ENCODE measurements around the gene C19orf44.
"Not testable (repeated sequence)": the region's sequence is repeated elsewhere in the genome, so short reads cannot be mapped to it uniquely, and the experiment has no call there.

C19orf44 gene

DNA sequence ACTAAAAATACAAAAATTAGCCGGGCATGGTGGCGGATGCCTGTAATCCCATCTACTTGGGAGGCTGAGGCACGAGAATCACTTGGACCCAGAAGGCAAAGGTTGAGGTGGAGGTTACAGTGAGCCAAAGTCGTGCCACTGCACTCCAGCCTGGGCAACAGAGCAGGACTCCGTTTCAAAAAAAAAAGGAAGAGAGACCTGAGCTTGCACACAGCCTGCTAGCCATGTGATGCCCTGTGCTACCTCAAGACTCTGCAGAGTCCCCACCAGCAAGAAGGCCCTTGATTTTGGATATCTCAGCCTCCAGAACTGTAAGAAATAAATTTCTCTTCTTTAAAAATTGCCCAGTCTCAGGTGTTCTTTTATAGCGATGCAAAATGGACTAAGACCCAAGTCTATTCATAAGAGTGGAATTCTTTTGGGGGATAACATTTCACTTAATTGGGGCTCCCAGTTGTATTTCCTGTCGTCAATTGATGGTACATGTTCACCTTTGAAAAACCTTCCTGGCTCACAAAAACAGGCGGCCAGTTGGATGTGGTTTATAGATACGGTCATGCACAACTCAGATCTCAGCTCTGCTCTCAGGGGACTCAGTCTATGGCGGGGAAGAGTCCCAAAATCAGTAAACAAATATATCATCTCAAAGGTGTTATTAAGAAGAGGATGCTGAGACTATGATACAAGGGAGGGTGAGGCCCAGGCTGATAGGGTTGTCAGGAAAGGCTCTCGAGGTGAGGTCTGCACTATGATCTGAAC lies 48.5 kb downstream of the C19orf44 start:
- TF ChIP-seq, protein P1, sequence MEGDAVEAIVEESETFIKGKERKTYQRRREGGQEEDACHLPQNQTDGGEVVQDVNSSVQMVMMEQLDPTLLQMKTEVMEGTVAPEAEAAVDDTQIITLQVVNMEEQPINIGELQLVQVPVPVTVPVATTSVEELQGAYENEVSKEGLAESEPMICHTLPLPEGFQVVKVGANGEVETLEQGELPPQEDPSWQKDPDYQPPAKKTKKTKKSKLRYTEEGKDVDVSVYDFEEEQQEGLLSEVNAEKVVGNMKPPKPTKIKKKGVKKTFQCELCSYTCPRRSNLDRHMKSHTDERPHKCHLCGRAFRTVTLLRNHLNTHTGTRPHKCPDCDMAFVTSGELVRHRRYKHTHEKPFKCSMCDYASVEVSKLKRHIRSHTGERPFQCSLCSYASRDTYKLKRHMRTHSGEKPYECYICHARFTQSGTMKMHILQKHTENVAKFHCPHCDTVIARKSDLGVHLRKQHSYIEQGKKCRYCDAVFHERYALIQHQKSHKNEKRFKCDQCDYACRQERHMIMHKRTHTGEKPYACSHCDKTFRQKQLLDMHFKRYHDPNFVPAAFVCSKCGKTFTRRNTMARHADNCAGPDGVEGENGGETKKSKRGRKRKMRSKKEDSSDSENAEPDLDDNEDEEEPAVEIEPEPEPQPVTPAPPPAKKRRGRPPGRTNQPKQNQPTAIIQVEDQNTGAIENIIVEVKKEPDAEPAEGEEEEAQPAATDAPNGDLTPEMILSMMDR (conservative IDR thresholded peaks at IDR 0.05) = no peak
- TF ChIP-seq ZFX (IDR thresholded peaks at IDR 0.05) = no peak
- H3K27ac ChIP-seq = no peak overlapping the region

DNA sequence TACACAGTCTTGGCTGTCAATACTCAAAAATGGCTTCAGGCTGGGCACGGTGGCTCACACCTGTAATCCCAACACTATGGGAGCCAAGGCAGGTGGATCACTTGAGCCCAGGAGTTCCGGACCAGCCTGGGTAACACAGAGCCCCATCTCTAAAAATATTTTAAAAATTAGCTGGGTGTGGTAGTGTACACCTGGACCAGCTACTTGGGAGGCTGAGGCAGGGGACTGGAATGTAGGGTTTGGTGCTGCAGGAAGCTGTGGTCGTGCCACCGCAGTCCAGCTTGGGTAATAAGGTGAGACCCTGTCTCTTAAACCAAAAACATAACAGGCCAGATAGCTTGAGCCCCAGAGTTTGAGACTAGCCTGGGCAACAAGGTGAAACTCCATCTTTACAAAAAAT lies 52.8 kb downstream of the C19orf44 start:
- TF ChIP-seq, protein P1 (conservative IDR thresholded peaks at IDR 0.05) = no peak
- no peak for TF ChIP-seq ZFX (IDR thresholded peaks at IDR 0.05)
- H3K27ac ChIP-seq = no peak overlapping the region

DNA sequence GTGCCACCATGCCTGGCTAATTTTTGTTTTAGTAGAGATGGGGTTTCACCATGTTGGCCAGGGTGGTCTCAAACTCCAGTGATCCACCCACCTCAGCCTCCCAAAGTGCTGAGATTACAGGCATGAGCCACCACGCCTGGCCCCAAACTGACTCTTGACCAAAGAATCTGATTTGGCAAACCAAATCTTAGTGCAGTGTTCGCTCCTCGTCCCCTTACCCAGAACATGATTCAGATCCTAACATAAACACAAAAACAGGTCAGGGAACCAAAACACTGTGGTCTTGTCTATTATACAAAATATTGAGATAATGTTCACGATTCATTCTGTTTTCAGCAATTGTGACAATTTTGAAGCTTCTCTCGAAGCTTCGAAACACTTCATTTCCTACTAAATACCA lies 55.7 kb downstream of the C19orf44 start:
- not testable (repeated sequence) for H3K27ac ChIP-seq

DNA sequence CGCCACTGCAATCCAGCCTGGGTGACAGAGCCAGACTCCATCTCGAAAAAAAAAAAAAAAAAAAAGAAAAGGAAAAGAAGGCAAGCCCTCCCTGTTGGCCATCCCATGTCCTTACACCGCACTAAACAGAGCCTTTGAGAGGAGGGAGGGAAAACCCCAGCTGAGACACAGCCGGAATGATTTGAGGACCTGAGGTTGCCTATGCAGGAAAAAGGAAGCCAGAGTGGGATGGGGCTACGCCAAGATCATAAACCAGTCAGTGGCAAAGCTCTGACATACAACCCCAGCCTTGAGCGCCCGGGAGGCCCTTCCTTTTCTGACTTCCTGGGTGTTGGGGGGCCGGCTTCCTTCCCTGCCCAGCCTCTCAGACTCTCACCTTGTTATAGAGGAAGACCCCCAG lies 58.6 kb downstream of the C19orf44 start:
- TF ChIP-seq, protein P1 (conservative IDR thresholded peaks at IDR 0.05) = no peak

DNA sequence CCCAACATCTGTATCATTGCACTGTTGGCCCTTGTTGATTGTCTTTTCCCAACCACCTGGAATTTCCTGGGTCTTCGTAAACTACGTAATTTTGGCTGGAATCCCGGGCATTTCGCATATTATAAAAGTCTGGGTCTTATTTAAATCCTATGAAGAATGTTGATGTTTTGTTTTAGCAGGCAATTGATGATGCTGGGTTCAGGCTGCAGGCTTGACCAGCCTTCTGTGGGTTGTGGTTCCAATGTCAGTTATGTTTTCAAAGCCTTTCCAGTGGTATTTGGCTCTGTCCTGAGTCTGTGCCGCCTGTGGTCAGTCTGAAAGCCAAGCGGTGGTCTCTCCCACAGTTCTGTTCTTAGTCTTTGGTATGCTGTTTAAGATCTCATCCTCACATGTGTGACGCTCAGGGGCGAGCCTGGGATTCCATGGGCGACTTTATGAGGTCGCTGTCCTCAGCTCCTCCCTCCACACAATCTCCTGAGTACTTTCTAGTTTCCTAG lies 63.6 kb downstream of the C19orf44 start:
- TF ChIP-seq, protein P1 (conservative IDR thresholded peaks at IDR 0.05) = no peak
- no peak for TF ChIP-seq ZFX (IDR thresholded peaks at IDR 0.05)
- no peak overlapping the region for H3K27ac ChIP-seq

More for the DNA sequence above, 58.6 kb downstream of the C19orf44 start:
- H3K27ac ChIP-seq = no peak overlapping the region

DNA sequence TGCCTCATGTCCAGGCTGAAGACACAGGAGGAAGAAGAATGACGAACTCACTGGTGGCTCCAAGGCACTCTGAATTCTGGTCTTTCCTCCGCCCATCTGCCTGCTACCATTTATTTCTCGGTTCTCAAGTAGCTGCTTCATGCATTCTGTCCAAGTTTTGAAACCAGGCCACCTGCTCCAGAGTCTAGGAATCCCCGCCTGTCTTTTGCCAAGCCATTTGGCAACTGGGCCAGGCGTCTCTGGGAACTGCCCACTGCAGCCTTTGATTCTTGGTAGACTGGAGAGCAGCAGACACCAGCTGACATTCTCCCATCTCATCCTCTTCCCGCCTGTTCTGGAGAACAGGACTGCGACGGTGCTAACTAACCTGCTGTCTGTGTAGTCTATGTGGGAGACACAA lies 65.2 kb downstream of the C19orf44 start:
- TF ChIP-seq, protein P1 (conservative IDR thresholded peaks at IDR 0.05) = no peak
- no peak for TF ChIP-seq ZFX (IDR thresholded peaks at IDR 0.05)
- H3K27ac ChIP-seq = no peak overlapping the region

DNA sequence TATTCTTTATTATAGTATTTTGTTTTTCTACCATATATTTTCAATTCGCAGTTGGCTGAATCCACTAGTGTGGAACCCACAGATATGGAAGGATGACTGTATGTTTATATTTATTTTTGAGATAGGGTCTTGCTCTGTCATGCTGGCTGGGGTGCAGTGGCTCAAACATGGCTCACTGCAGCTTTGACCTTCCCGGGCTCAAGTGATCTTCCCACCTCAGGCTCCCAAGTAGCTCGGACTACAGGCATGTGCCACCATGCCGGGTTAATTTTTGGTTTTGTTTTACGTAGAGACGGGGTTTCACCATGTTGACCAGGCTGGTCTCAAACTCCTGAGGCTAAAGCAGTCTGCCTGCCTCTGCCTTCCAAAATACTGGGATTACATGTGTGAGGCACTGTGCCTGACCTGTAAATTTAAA lies 66.4 kb downstream of the C19orf44 start:
- TF ChIP-seq, protein P1 (conservative IDR thresholded peaks at IDR 0.05) = no peak
- TF ChIP-seq ZFX (IDR thresholded peaks at IDR 0.05) = no peak
- no peak overlapping the region for H3K27ac ChIP-seq

DNA sequence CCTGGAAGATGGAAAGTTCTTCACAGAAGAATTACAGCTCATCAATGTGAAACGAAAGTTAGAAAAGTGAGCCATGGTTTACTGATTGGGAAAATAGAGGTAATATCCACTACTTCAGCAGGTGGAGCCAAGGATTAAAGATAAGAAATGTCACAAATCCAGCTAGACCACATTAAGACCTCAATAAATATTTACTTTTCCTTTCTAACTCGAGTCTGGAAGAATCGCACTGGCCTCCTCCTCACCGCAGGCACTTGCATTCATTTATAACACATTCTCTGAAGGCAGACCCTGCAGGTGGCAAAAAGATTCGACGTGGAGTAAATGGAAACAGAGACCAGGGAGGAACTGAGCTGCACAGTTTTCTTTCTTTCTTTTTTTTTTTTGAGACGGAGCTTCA lies 68.6 kb downstream of the C19orf44 start:
- peak overlapping the region; percentile 81 for H3K27ac ChIP-seq

More for the DNA sequence above, 68.6 kb downstream of the C19orf44 start:
- TF ChIP-seq, protein P1 (conservative IDR thresholded peaks at IDR 0.05) = no peak
- TF ChIP-seq ZFX (IDR thresholded peaks at IDR 0.05) = no peak

All from C4-2B (cell line).